Liver (tissue), 3 donors: ENCODE data around the gene NXPE4.

Experiments used
- CTCF ChIP-seq: fragments of 150-350 bp; IDR thresholded peaks from 2 replicates; pipeline ENCODE4 v1.5.1; 2017; ENCODE audit warnings: improper control_type of control experiment, low read depth, low read length; ENCODE audit not compliant: missing input control
- EGR1 ChIP-seq, 2 donors: IDR thresholded peaks; 2 replicates each; pipeline ENCODE4 v1.6.1; 2016 to 2018; ENCODE audit warnings: antibody characterized with exemption in 2 of 2, low read depth in 2 of 2
- JUND ChIP-seq, 2 donors: IDR thresholded peaks; 2 replicates each; pipeline ENCODE4 v1.6.1; 2016; ENCODE audit warnings: antibody characterized with exemption in 2 of 2
- MAX ChIP-seq: IDR thresholded peaks from 2 replicates; pipeline ENCODE4 v1.6.1; 2016; ENCODE audit warnings: antibody characterized with exemption
- REST ChIP-seq: IDR thresholded peaks from 2 replicates; pipeline ENCODE4 v1.6.1; 2016; ENCODE audit warnings: antibody characterized with exemption, mild to moderate bottlenecking
- SP1 ChIP-seq: IDR thresholded peaks from 2 replicates; pipeline ENCODE4 v1.6.1; 2018; ENCODE audit warnings: antibody characterized with exemption, mild to moderate bottlenecking
- ZBTB33 ChIP-seq: IDR thresholded peaks from 2 replicates; pipeline ENCODE4 v1.6.1; 2016; ENCODE audit warnings: antibody characterized with exemption
- donor health status: healthy.
- donor health status: healthy.

- TF ChIP-seq CTCF (no peak), MAX (no peak), EGR1 (IDR thresholded peaks at IDR 0.05; ENCODE audit: low read depth in 2 of 2) (no peak), SP1 (no peak), ZBTB33 (no peak), REST (no peak), JUND (IDR thresholded peaks at IDR 0.05) (no peak)
These were observed 25.8 kb downstream of the NXPE4 start for GRCh38 chr11:114569801-114570200.
